IMR-90 (cell line): ENCODE data around the gene CXXC4. TPM values are rescaled to one million over a fixed set of nuclear protein-coding genes. Genes with fewer than 3 reads are reported as not detected.

Source experiments
- ATAC-seq: fragments of 200-7000 bp; cut with Tn5 transposase; 2 replicates; pipeline ENCODE4 v1.9.1; 2020; ENCODE audit warnings: low read depth, mild to moderate bottlenecking, moderate library complexity
- BruUV-seq: library from RNA; stranded (reverse); fragments of 400-500 nt; replicated peaks from 2 replicates; lab custom pipeline; 2021; lab: Mats Ljungman, UMichigan
- CTCF ChIA-PET: fragments of 300-600 bp; formaldehyde crosslinking; extraction: SDS; loops from one replicate; lab custom pipeline; 2021; ENCODE audit warnings: antibody characterized with exemption; lab: Yijun Ruan, JAX
- POLR2A ChIA-PET: fragments of 300-600 bp; sonication (Branson Sonifier 250); formaldehyde crosslinking; loops from one replicate; lab custom pipeline; 2022; ENCODE audit warnings: antibody characterized with exemption; ENCODE audit not compliant: unreplicated experiment; lab: Charles Lee
- DNase-seq: peaks from one replicate; pipeline ENCODE4 v3.0.0; 2013
- H2AFZ ChIP-seq: replicated peaks from 2 replicates; pipeline ENCODE3; 2013; ENCODE audit warnings: low read length, mild to moderate bottlenecking; ENCODE audit not compliant: poor library complexity
- H2AK5ac ChIP-seq: 2 replicates; pipeline ENCODE4 v1.6.1; 2013; ENCODE audit warnings: low read depth, low read length, inconsistent platforms
- H2AK9ac ChIP-seq: replicated peaks from 2 replicates; pipeline ENCODE3; 2013; ENCODE audit warnings: mild to moderate bottlenecking, low read depth, low read length, moderate library complexity; ENCODE audit not compliant: poor library complexity
- H2BK120ac ChIP-seq: 2 replicates; pipeline ENCODE4 v1.6.1; 2013; ENCODE audit warnings: low read depth, low read length, inconsistent platforms
- H2BK15ac ChIP-seq: 3 replicates; pipeline ENCODE4 v1.6.1; 2013; ENCODE audit warnings: low read depth, low read length, inconsistent platforms
- H2BK20ac ChIP-seq: 2 replicates; pipeline ENCODE4 v1.6.1; 2013; ENCODE audit warnings: low read depth, mild to moderate bottlenecking, inconsistent platforms, low read length, moderate library complexity
- H2BK5ac ChIP-seq: 2 replicates; pipeline ENCODE4 v1.6.1; 2013; ENCODE audit warnings: mild to moderate bottlenecking, low read depth, low read length, inconsistent platforms; ENCODE audit not compliant: poor library complexity, severe bottlenecking
- H3K14ac ChIP-seq: replicated peaks from 2 replicates; pipeline ENCODE4 v1.6.1; 2013; ENCODE audit warnings: low read depth, low read length, inconsistent platforms
- H3K18ac ChIP-seq: 2 replicates; pipeline ENCODE4 v1.6.1; 2013; ENCODE audit warnings: low read depth, low read length, control low read depth
- H3K23ac ChIP-seq: 2 replicates; pipeline ENCODE4 v1.6.1; 2013; ENCODE audit warnings: low read depth, low read length, inconsistent platforms
- H3K27ac ChIP-seq: 2 replicates; pipeline ENCODE4 v1.5.1; 2013; ENCODE audit warnings: mild to moderate bottlenecking, control low read depth, low read length; ENCODE audit not compliant: insufficient read depth
- H3K27me3 ChIP-seq: 2 replicates; pipeline ENCODE4 v1.6.1; 2013; ENCODE audit warnings: low read length; ENCODE audit not compliant: control insufficient read depth, insufficient read depth
- H3K36me3 ChIP-seq: 2 replicates; pipeline ENCODE4 v1.6.1; 2013; ENCODE audit warnings: low read length, mixed read lengths; ENCODE audit not compliant: control insufficient read depth, insufficient read depth
- H3K4ac ChIP-seq: 2 replicates; pipeline ENCODE4 v1.6.1; 2013; ENCODE audit warnings: low read depth, low read length, inconsistent platforms
- H3K4me1 ChIP-seq: 2 replicates; pipeline ENCODE4 v1.6.1; 2013; ENCODE audit warnings: low read length, mixed read lengths; ENCODE audit not compliant: control insufficient read depth, insufficient read depth
- H3K4me2 ChIP-seq: 2 replicates; pipeline ENCODE4 v1.6.1; 2013; ENCODE audit warnings: low read depth, mild to moderate bottlenecking, control low read depth, low read length, moderate library complexity
- H3K4me3 ChIP-seq: 2 replicates; pipeline ENCODE4 v1.5.1; 2013; ENCODE audit warnings: low read depth, mild to moderate bottlenecking, control low read depth, low read length, moderate library complexity; ENCODE audit not compliant: insufficient read depth
- H3K56ac ChIP-seq: 2 replicates; pipeline ENCODE4 v1.6.1; 2013; ENCODE audit warnings: low read length, inconsistent platforms; ENCODE audit not compliant: insufficient read depth; ENCODE audit errors: extremely low read depth
- H3K79me1 ChIP-seq, 2 experiments: 2 replicates each; pipeline ENCODE4 v1.6.1; 2013; ENCODE audit warnings: low read length in 2 of 2, inconsistent platforms in 1 of 2, low read depth in 1 of 2
- H3K9ac ChIP-seq: 2 replicates; pipeline ENCODE4 v1.6.1; 2013; ENCODE audit warnings: low read depth, low read length, control low read depth
- H3K9me1 ChIP-seq: 2 replicates; pipeline ENCODE4 v1.6.1; 2013; ENCODE audit warnings: low read length, inconsistent platforms; ENCODE audit not compliant: insufficient read depth
- H3K9me3 ChIP-seq: 2 replicates; pipeline ENCODE4 v1.6.1; 2013; ENCODE audit warnings: low read length; ENCODE audit not compliant: control insufficient read depth, insufficient read depth
- H4K20me1 ChIP-seq: 2 replicates; pipeline ENCODE4 v1.6.1; 2013; ENCODE audit warnings: low read length, inconsistent platforms; ENCODE audit not compliant: insufficient read depth
- H4K5ac ChIP-seq: 2 replicates; pipeline ENCODE4 v1.6.1; 2013; ENCODE audit warnings: mild to moderate bottlenecking, low read depth, low read length, control low read depth
- H4K8ac ChIP-seq, 2 experiments: 2 replicates each; pipeline ENCODE4 v1.6.1; 2013; ENCODE audit warnings: low read depth in 2 of 2, low read length in 2 of 2, control low read depth in 1 of 2, inconsistent platforms in 1 of 2
- H4K91ac ChIP-seq: 2 replicates; pipeline ENCODE4 v1.6.1; 2013; ENCODE audit warnings: low read depth, low read length, inconsistent platforms; ENCODE audit not compliant: insufficient read depth
- ELK1 ChIP-seq: fragments of 150-350 bp; IDR thresholded peaks from 2 replicates; pipeline ENCODE4 v1.6.1; 2016; ENCODE audit warnings: low read depth, mild to moderate bottlenecking, low read length, moderate library complexity, borderline replicate concordance
- WGBS, 2 experiments: methylation state at CpG; one replicate each; pipeline versions ENCODE4 v1.1.5 to v1.1.7; 2013; ENCODE audit warnings: missing lambda C conversion rate in 2 of 2; ENCODE audit not compliant: insufficient read length in 1 of 2; ENCODE audit errors: extremely low coverage in 2 of 2; 5-methylcytosine and 5-hydroxymethylcytosine counted together
- dilution Hi-C: fragments of 300-500 bp; cut with HindIII; formaldehyde crosslinking; loops from one replicate; pipeline ENCODE4 v1.14.3; 2018; ENCODE audit warnings: low sequenced_read_pairs; ENCODE audit not compliant: unreplicated experiment
- in situ Hi-C: fragments of 300-500 bp; cut with MboI; formaldehyde crosslinking; loops from 3 replicates; pipeline ENCODE4 v1.14.3; 2019; ENCODE audit warnings: low sequenced_read_pairs, inconsistent platforms, mixed read lengths
- intact Hi-C: fragments of 100-400 bp; cut with micrococcal nuclease; formaldehyde crosslinking; loops from 2 replicates; pipeline ENCODE4 v1.10.0; 2022
- polyA plus RNA-seq, 3 experiments: library from polyadenylated mRNA; depleted of rRNA; stranded (reverse); fragments of >200 nt; gene quantifications; 2 replicates each; pipeline ENCODE4 v1.2.3, GENCODE V29; 2012; ENCODE audit warnings: low replicate concordance in 1 of 3
- total RNA-seq: library from RNA; depleted of rRNA; stranded (reverse); fragments of >200 nt; gene quantifications from 2 replicates; pipeline ENCODE4 v1.2.3, GENCODE V29; 2012

Gene CXXC4
- total and polyA plus RNA-seq, 2 of the 4 experiments (the other 2 are of a cell fraction) = not detected

- no peak overlapping the region for H2BK5ac ChIP-seq
- no peak overlapping the region for H3K4me3 ChIP-seq
- H3K4ac ChIP-seq = no peak overlapping the region
- no peak overlapping the region for H4K5ac ChIP-seq
- CTCF ChIA-PET = no interaction called here
- POLR2A ChIA-PET = no interaction called here
- no peak for TF ChIP-seq ELK1
- DNase-seq = no peak
- dilution Hi-C loops (no loop called here), intact Hi-C loops (no loop called here), in situ Hi-C loops (no loop called here)
- no peak overlapping the region for H3K18ac ChIP-seq
- H3K4me1 ChIP-seq = no peaks in the 10 kb centered on the region
- no peak overlapping the region for H2AK9ac ChIP-seq
- H2BK15ac ChIP-seq = no peak overlapping the region
- H4K91ac ChIP-seq = no peak overlapping the region
- no peaks in the 10 kb centered on the region for H3K79me1 ChIP-seq
- no peak overlapping the region for H2AFZ ChIP-seq
- no peak overlapping the region for H3K4me2 ChIP-seq
- H3K36me3 ChIP-seq = no peaks in the 10 kb centered on the region
- no peak overlapping the region for H3K27ac ChIP-seq
- no peak overlapping the region for H4K8ac ChIP-seq
- no TSS peak for BruUV-seq
- no peak overlapping the region for H3K9ac ChIP-seq
- no peaks in the 10 kb centered on the region for H3K27me3 ChIP-seq
- no peak overlapping the region for H3K14ac ChIP-seq
- no peak for ATAC-seq
- no peak overlapping the region for H2BK20ac ChIP-seq
- H3K23ac ChIP-seq = no peak overlapping the region
- H2AK5ac ChIP-seq = no peak overlapping the region
- no peaks in the 10 kb centered on the region for H4K20me1 ChIP-seq
- no peaks in the 10 kb centered on the region for H3K9me3 ChIP-seq
- H3K9me1 ChIP-seq = no peaks in the 10 kb centered on the region
- no CpG with 5 or more reads among the region's 3 CpGs for whole genome bisulfite sequencing, 2 experiments
- H2BK120ac ChIP-seq = no peak overlapping the region
- H3K56ac ChIP-seq = no peak overlapping the region
Measured at GRCh38 chr4:104501290-104501689, 6.6 kb upstream of the CXXC4 start.
